Germinal center (tissue), 1 donor: ENCODE results near the gene SEC31B.
A peak's percentile ranks its signal among the peaks of the same experiment; 100 is the strongest.

Experiments
- DNase-seq: peaks from one replicate; pipeline ENCODE4 v3.0.0; 2012; ENCODE audit warnings: mixed read lengths, low spot score

SEC31B gene

GRCh38 chr10:100490531-100490930 is 29.1 kb downstream of the SEC31B start:
- DNase-seq, result no peak

- no peak for DNase-seq
Measured at GRCh38 chr10:100489396-100489795, 30.3 kb downstream of the SEC31B start.

GRCh38 chr10:100487529-100487928 is 32.1 kb downstream of the SEC31B start:
- DNase-seq, result no peak

- no peak for DNase-seq
Measured at GRCh38 chr10:100485801-100486495, 33.7 kb downstream of the SEC31B start.

- DNase-seq, result no peak
Measured at GRCh38 chr10:100485366-100485765, 34.3 kb downstream of the SEC31B start.

- no peak for DNase-seq
Measured at GRCh38 chr10:100483876-100484666, 35.6 kb downstream of the SEC31B start.

GRCh38 chr10:100482834-100483185 is 36.9 kb downstream of the SEC31B start:
- DNase-seq, result no peak

GRCh38 chr10:100482181-100482833 is 37.4 kb downstream of the SEC31B start:
- peak; percentile 63 for DNase-seq

- DNase-seq, result peak; percentile 91
Measured at GRCh38 chr10:100481462-100482081, 38.1 kb downstream of the SEC31B start.

GRCh38 chr10:100480002-100480401 is 39.7 kb downstream of the SEC31B start:
- no peak for DNase-seq

GRCh38 chr10:100479037-100479436 is 40.6 kb downstream of the SEC31B start:
- no peak for DNase-seq

GRCh38 chr10:100477970-100478369 is 41.7 kb downstream of the SEC31B start:
- no peak for DNase-seq

- no peak for DNase-seq
Measured at GRCh38 chr10:100470367-100470766, 49.3 kb downstream of the SEC31B start.

- DNase-seq, result no peak
Measured at GRCh38 chr10:100469756-100470155, 49.9 kb downstream of the SEC31B start.

GRCh38 chr10:100468978-100469377 is 50.7 kb downstream of the SEC31B start:
- no peak for DNase-seq

GRCh38 chr10:100468322-100468721 is 51.3 kb downstream of the SEC31B start:
- no peak for DNase-seq

- DNase-seq, result no peak
Measured at GRCh38 chr10:100462709-100463108, 57.0 kb downstream of the SEC31B start, which contains the start of gene WNT8B. Gene WNT8B (plus strand): TSS chr10:100463009. CDS start chr10:100463169, 160 bp downstream.

- no peak for DNase-seq
Measured at GRCh38 chr10:100448951-100449350, 70.7 kb downstream of the SEC31B start.

GRCh38 chr10:100447663-100448062 is 72.0 kb downstream of the SEC31B start:
- no peak for DNase-seq

GRCh38 chr10:100446130-100446761 is 73.4 kb downstream of the SEC31B start:
- DNase-seq, result no peak

- no peak for DNase-seq
Measured at GRCh38 chr10:100442548-100442947, 77.1 kb downstream of the SEC31B start.
